ENCODE data around the gene TMX1. TPM values are rescaled to one million over a fixed set of nuclear protein-coding genes. Genes with fewer than 3 reads are reported as not detected.
A peak's percentile ranks its signal among the peaks of the same experiment; 100 is the strongest.

Gene TMX1
- total RNA-seq, 1 donor from 2014 or later, result 51.3 TPM

DNA sequence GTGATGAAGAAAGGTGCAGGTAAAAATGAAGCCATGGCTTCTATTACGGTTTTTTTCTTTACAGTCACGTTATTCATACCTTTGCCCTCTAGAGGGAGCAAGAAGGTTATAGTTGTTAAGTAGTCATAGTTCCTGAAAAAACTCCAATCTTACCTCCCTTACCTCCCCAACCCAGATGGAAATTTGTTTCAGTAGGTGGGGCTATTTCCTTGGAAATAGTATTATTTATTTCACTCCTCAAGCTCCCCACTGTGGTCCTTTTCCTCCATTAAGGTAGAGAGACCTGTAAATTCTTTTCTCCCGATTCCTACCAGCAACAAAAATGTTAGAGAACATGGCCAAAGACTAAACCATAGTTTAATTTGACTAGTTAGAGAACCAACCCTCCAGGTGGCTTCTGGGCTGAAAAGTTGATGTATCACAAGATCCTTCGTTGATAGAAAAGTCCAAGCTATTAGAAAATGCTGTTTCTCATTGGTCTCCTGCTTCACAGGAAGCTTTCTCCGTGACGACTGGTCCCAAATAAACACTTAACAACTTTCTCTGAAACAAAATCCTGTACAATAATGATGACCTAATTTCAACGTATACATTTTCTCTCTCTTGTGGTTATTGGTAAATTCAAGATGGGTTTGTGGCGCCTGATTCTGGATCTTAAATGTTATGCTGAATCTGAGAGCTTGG, 43.5 kb downstream of the TMX1 start:
- no peaks in the 10 kb centered on the region for H3K27me3 Mint-ChIP-seq (ENCODE audit: insufficient read depth)
- no peak overlapping the region for H3K27ac Mint-ChIP-seq
- DNase-seq (ENCODE audit: low spot score), result no peak
- H3K9me3 Mint-ChIP-seq, result no peaks in the 10 kb centered on the region
- H3K4me1 Mint-ChIP-seq (ENCODE audit: low read depth), result no peaks in the 10 kb centered on the region
- H3K4me3 Mint-ChIP-seq, result no peak overlapping the region
- H3K36me3 Mint-ChIP-seq (ENCODE audit: low read depth), result peaks cover 1% of the 10 kb centered on the region
- intact Hi-C loops (cut with micrococcal nuclease), result loop anchor here (1.0 to 5.0 kb wide), 3 partner anchors 369 to 694 kb away; partner anchors contain the start of gene FRMD6

DNA sequence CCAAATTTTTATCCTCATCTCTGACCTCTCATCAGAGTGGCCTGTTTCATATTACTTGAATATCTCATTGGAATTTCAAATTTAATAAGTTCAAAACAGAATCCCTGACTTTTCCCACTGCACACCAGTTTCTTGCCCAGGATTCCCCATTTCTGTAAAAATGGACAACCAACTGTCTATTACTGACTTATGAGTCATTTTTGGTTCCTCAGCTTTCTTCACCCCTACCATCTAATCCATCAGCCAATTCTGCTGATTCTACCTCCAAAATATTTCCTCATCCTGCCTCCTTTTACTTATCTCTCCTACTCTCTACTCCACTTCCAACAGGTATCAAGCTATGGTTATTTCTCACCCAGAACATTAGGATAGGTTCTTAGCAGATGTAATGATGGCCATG, 44.2 kb downstream of the TMX1 start:
- DNase-seq (ENCODE audit: low spot score), result no peak
- no peak overlapping the region for H3K27ac Mint-ChIP-seq
- H3K36me3 Mint-ChIP-seq (ENCODE audit: low read depth), result peaks cover 1% of the 10 kb centered on the region
- no peaks in the 10 kb centered on the region for H3K4me1 Mint-ChIP-seq (ENCODE audit: low read depth)
- no peak overlapping the region for H3K4me3 Mint-ChIP-seq
- no peaks in the 10 kb centered on the region for H3K27me3 Mint-ChIP-seq (ENCODE audit: insufficient read depth)
- intact Hi-C loops (cut with micrococcal nuclease), result loop anchor here (5.0 kb wide), 2 partner anchors 368 to 693 kb away; partner anchors contain the start of gene FRMD6
- no peaks in the 10 kb centered on the region for H3K9me3 Mint-ChIP-seq

DNA sequence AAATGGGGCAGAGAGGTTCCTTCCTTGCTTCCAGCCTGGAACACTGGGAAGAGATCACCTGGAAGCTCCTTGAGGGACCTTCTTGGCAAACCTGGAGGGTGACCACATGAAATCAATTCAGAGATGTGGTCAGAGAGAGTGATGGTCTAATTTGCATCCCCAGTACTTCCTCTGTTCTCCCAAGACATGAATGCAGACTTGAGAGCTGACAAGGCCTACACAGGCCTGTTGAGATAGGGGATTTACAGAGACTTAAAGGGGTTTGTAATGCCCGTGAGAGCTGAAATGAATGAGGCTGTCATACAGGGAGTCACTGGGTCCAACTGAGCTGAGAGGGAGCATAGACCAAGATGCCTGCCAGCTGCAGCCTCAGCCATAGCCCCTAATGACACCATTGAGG, 45.1 kb downstream of the TMX1 start:
- intact Hi-C loops (cut with micrococcal nuclease), result no loop called here

DNA sequence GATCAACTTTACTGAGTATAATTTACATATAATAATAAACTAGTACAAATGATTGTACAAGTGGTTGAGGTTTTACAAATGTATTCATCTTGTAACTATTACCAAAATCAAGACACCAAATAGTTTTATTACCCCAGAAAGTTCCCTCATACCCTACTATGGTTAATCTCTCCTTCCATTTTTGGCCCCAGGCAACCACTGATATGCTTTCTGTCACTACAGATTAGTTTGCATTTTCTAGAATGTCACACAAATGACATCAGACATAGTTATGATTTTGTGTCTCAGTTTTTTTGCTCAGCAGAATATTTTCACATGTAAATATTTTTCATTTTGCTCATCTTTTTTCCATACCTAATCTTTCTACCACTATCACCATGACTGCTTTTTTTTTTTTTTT, 49.1 kb downstream of the TMX1 start:
- H3K36me3 Mint-ChIP-seq (ENCODE audit: low read depth), result no peaks in the 10 kb centered on the region
- no peak overlapping the region for H3K27ac Mint-ChIP-seq
- H3K4me3 Mint-ChIP-seq, result no peak overlapping the region
- H3K27me3 Mint-ChIP-seq (ENCODE audit: insufficient read depth), result no peaks in the 10 kb centered on the region
- H3K4me1 Mint-ChIP-seq (ENCODE audit: low read depth), result no peaks in the 10 kb centered on the region
- intact Hi-C loops (cut with micrococcal nuclease), result no loop called here
- no peak for DNase-seq (ENCODE audit: low spot score)
- no peaks in the 10 kb centered on the region for H3K9me3 Mint-ChIP-seq

More for the DNA sequence above, 45.1 kb downstream of the TMX1 start:
- Mint-ChIP-seq H3K27me3 (ENCODE audit: insufficient read depth) (no peaks in the 10 kb centered on the region), H3K36me3 (ENCODE audit: low read depth) (peaks cover 1% of the 10 kb centered on the region), H3K9me3 (no peaks in the 10 kb centered on the region), H3K27ac (no peak overlapping the region), H3K4me3 (no peak overlapping the region), H3K4me1 (ENCODE audit: low read depth) (no peaks in the 10 kb centered on the region)
- DNase-seq (ENCODE audit: low spot score), result no peak

DNA sequence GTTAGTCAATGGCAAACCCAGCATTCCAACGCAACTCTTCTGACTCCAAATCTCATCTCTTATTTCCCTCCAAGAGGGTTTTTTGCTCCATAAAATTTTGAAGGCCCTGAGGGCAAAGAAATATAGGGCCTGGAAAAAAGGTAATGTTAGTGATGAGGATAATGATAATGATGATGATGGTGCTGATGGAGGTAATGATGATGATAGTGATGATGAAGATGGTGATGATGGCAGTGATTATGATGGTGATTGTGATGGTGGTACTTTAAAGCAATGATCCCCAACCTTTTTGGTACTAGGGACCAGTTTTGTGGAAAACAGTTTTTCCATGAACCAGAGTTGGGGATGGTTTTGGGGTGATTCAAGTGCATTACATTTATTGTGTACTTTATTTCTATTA, 50.1 kb downstream of the TMX1 start:
- no peaks in the 10 kb centered on the region for H3K4me1 Mint-ChIP-seq (ENCODE audit: low read depth)
- no peaks in the 10 kb centered on the region for H3K9me3 Mint-ChIP-seq
- no peak overlapping the region for H3K4me3 Mint-ChIP-seq
- no peak for DNase-seq (ENCODE audit: low spot score)
- H3K36me3 Mint-ChIP-seq (ENCODE audit: low read depth), result no peaks in the 10 kb centered on the region
- no peak overlapping the region for H3K27ac Mint-ChIP-seq
- intact Hi-C loops (cut with micrococcal nuclease), result no loop called here
- no peaks in the 10 kb centered on the region for H3K27me3 Mint-ChIP-seq (ENCODE audit: insufficient read depth)

DNA sequence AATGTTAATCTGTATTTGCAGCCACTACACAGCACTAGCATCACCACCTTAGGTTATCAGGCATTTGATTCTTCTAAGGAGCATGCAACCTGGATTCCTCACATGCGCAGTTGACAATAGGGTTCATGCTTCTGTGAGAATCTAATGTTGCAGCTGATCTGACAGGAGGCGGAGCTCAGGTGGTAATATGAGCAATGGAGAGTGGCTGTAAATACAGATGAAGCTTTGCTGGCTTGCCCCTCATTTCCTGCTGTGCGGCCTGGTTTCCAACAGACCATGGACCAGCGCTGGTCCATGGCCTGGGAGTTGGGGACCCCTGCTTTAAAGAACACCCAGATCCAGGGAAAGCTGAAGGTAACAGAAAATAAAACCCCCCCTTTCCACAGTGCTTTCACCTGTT, 51.0 kb downstream of the TMX1 start:
- Mint-ChIP-seq H3K4me3 (no peak overlapping the region), H3K4me1 (ENCODE audit: low read depth) (no peaks in the 10 kb centered on the region), H3K36me3 (ENCODE audit: low read depth) (no peaks in the 10 kb centered on the region), H3K9me3 (no peaks in the 10 kb centered on the region), H3K27ac (no peak overlapping the region), H3K27me3 (ENCODE audit: insufficient read depth) (peaks cover 1% of the 10 kb centered on the region)
- intact Hi-C loops (cut with micrococcal nuclease), result no loop called here
- DNase-seq (ENCODE audit: low spot score), result no peak

DNA sequence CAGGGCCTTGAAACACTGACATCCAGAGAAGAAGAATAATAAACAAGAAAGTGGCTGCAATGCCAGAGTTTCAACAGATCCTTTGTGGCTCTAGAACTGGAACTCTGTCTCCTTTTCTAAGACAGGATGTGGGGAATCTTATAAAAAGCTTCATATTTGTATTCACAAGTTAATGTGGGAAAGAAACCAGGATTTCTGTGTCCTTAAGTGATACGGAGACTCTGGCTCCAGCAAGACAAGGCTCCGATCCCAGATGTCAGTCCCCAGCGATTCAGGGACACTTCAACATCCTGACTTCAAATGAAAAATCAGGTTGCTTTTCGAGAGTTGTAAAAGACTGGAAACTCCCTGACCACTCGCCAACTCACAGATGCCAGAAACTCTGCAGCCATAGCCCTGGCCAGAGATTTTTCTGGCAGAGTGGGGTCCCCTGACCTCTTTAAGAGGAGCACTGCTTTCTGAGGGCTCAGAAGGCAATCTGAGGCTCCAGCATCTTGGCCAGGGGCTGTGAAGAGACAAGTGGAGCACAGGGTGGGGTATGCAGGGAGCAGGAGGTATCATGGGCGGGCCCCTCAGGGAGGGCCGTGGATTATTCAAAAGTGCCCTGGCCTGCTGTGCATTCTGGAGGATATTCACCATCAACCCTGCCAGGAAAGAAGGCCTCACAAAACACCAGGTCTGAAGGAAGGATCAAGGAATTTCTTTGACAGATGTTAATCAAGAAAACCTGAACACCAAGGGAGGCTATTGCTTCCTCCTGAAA, 53.3 kb downstream of the TMX1 start:
- no peak overlapping the region for H3K4me3 Mint-ChIP-seq
- intact Hi-C loops (cut with micrococcal nuclease), result no loop called here
- H3K9me3 Mint-ChIP-seq, result no peaks in the 10 kb centered on the region
- H3K27me3 Mint-ChIP-seq (ENCODE audit: insufficient read depth), result peaks cover 1% of the 10 kb centered on the region
- no peak overlapping the region for H3K27ac Mint-ChIP-seq
- no peaks in the 10 kb centered on the region for H3K36me3 Mint-ChIP-seq (ENCODE audit: low read depth)
- peaks cover 4% of the 10 kb centered on the region for H3K4me1 Mint-ChIP-seq (ENCODE audit: low read depth)
- DNase-seq (ENCODE audit: low spot score), result no peak

DNA sequence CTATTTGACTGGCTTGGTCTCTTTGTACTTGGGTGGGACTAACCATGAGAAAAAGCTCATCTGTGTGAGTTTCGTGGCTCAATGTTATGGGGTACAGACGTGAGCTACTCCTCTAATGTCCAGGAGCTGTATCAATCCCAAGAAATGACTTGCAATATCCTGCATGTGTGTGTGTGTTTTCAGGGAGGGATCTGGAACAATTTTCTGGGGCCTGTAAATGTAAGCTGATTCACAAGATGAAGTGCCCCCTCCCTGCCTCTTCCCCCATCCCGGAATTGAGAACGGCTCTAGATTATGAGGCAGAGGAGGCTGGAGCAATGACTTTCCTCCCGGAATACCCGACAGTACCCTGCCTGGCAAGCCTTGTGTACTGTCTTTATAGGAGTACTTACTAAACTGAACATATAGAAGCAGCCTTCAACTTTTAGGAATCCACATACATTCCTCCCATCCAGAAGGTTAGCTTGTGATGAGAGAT, 53.9 kb downstream of the TMX1 start:
- H3K4me1 Mint-ChIP-seq (ENCODE audit: low read depth), result peaks cover 10% of the 10 kb centered on the region
- H3K9me3 Mint-ChIP-seq, result no peaks in the 10 kb centered on the region
- intact Hi-C loops (cut with micrococcal nuclease), result no loop called here
- peaks cover 1% of the 10 kb centered on the region for H3K27me3 Mint-ChIP-seq (ENCODE audit: insufficient read depth)
- no peaks in the 10 kb centered on the region for H3K36me3 Mint-ChIP-seq (ENCODE audit: low read depth)
- no peak overlapping the region for H3K27ac Mint-ChIP-seq
- DNase-seq (ENCODE audit: low spot score), result no peak
- no peak overlapping the region for H3K4me3 Mint-ChIP-seq

DNA sequence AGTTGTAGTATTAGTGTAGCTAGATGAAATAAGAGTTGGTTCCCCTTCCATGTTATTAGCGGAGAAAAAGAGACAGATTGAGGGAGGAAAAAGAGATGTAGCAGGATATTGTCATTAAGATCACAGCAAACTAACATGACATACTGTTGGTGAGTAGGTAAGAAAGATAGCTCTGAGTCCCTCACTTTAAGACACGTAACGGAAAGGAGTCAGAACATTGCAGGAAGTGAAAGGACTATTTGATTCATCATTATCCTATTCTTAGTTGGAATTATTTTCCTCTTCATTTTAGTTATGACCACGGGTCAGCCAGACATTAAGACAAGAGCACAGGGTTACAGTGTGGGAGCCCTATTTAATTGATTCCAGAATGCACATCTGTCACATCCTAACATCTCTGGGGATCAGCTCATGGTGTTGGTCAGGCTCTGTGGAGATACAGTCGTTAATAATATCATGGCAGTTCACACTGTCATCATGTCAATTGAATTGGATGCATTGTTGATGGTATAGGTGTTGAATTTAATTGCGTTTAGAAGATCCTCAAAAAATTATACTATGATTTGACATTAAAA, 55.0 kb downstream of the TMX1 start:
- intact Hi-C loops (cut with micrococcal nuclease), result no loop called here
- no peak overlapping the region for H3K4me3 Mint-ChIP-seq
- H3K27ac Mint-ChIP-seq, result no peak overlapping the region
- H3K4me1 Mint-ChIP-seq (ENCODE audit: low read depth), result peaks cover 12% of the 10 kb centered on the region
- H3K9me3 Mint-ChIP-seq, result no peaks in the 10 kb centered on the region
- peaks cover 1% of the 10 kb centered on the region for H3K27me3 Mint-ChIP-seq (ENCODE audit: insufficient read depth)
- no peak for DNase-seq (ENCODE audit: low spot score)
- H3K36me3 Mint-ChIP-seq (ENCODE audit: low read depth), result no peaks in the 10 kb centered on the region

DNA sequence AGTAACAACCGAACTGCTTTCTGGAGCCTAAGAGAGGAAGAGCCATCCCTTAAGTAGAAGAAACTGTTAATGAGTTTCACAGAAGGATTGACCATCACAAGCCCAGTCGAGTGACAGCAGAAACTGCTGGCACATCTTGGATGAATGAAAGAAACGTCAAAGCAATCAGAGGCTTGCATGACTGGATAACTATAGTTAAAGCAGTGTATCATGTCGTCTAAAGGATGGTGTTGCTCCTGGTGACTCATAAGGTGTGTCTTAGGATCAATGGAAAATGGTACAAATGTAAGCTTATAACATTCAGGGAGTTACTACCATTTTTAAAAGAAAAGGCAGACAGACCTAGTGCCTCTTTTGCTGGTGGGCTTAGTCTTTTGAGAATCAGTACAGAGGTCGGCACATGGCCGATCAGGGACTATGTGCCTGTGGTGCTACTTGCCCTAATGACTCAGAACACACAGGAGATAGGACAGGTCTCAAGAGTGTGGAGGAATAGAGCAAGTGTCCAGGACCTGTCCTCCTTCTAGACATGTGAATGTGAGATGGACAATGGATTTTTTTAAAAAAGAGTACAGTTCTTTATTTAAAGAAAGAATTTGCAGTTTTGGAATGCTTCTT, 55.7 kb downstream of the TMX1 start:
- H3K9me3 Mint-ChIP-seq, result no peaks in the 10 kb centered on the region
- no peak overlapping the region for H3K27ac Mint-ChIP-seq
- H3K4me3 Mint-ChIP-seq, result no peak overlapping the region
- H3K27me3 Mint-ChIP-seq (ENCODE audit: insufficient read depth), result peaks cover 1% of the 10 kb centered on the region
- no peaks in the 10 kb centered on the region for H3K36me3 Mint-ChIP-seq (ENCODE audit: low read depth)
- DNase-seq (ENCODE audit: low spot score), result no peak
- intact Hi-C loops (cut with micrococcal nuclease), result no loop called here
- peaks cover 12% of the 10 kb centered on the region for H3K4me1 Mint-ChIP-seq (ENCODE audit: low read depth)

DNA sequence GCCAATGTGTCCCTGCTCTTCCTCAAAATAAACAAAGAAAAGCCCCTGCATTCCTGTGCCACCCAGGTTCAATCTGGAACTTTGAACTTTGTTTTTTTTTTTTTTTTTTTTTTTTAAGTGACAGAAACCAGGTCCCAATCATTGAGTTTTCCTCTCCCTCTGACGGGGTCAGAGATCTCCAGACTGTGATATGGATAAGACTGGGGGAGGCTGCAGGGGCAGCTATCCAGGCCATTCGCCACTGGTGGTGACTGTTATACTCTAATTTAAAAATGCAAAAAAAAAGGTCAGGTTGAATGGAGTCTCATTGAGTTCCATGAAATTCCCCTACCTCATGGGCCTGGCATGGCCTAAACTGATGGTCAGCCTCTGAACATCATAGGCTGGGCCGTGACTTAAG, 57.0 kb downstream of the TMX1 start:
- no peak overlapping the region for H3K27ac Mint-ChIP-seq
- no peak for DNase-seq (ENCODE audit: low spot score)
- no peaks in the 10 kb centered on the region for H3K9me3 Mint-ChIP-seq
- no peak overlapping the region for H3K4me3 Mint-ChIP-seq
- intact Hi-C loops (cut with micrococcal nuclease), result no loop called here
- H3K27me3 Mint-ChIP-seq (ENCODE audit: insufficient read depth), result peaks cover 1% of the 10 kb centered on the region
- H3K36me3 Mint-ChIP-seq (ENCODE audit: low read depth), result no peaks in the 10 kb centered on the region
- H3K4me1 Mint-ChIP-seq (ENCODE audit: low read depth), result peaks cover 12% of the 10 kb centered on the region

DNA sequence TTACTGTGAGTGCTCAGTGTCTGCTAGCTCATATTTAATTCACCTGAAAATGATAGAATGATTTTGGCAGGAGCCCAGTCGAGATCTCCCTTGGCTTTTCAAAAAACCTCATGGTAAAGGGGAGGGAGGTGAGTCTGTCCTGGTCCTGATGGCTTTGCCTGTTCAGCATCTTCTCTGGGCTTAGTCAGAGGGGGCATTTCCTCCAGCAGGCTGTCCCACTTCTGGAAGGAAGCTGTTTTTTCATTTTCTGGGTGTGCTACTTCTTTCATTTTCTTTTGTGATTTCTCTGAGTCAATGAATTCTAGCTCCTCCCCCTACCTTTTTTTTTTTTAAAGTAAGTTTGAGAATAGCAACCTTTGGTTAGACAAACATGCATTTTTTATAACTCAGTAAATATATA, 58.8 kb downstream of the TMX1 start:
- no peaks in the 10 kb centered on the region for H3K9me3 Mint-ChIP-seq
- no peak overlapping the region for H3K27ac Mint-ChIP-seq
- peak; percentile 5 for DNase-seq (ENCODE audit: low spot score)
- no peak overlapping the region for H3K4me3 Mint-ChIP-seq
- H3K27me3 Mint-ChIP-seq (ENCODE audit: insufficient read depth), result peaks cover 1% of the 10 kb centered on the region
- peaks cover 12% of the 10 kb centered on the region for H3K4me1 Mint-ChIP-seq (ENCODE audit: low read depth)
- intact Hi-C loops (cut with micrococcal nuclease), result no loop called here
- no peaks in the 10 kb centered on the region for H3K36me3 Mint-ChIP-seq (ENCODE audit: low read depth)

Data from activated T-helper 1 cell treated with anti-CD3 and anti-CD28 coated beads, Interleukin-12 subunit alpha, Interleukin-12 subunit beta, Interleukin-2, Interleukin-4 antibody, amounts not matched to agents 30 ng/mL and 10 ng/mL and 1 ng/mL, durations not matched to agents 14 hours and 24 hours and 36 hours (primary cell).